ENCODE data around the gene ADGRG7. TPM values are rescaled to one million over a fixed set of nuclear protein-coding genes. Genes with fewer than 3 reads are reported as not detected.

Gene ADGRG7
- total and polyA plus RNA-seq, 9 of the 15 experiments (the other 6 are each of a cell fraction or from before 2014, with no cell fraction given) = 0.03 TPM; not detected in 7

GRCh38 chr3:100629421-100630127, 20.2 kb downstream of the ADGRG7 start:
- no peak overlapping the region for H2AFZ ChIP-seq (ENCODE audit: low read depth, low read length)
- no peaks in the 10 kb centered on the region for H3K36me3 ChIP-seq (ENCODE audit: control insufficient read depth, insufficient read depth, low read length)
- FAIRE-seq (peak; percentile 85), ATAC-seq (peak; percentile 86), DNase-seq (ENCODE audit: extremely low read depth in 1 of 4, low spot score in 3 of 4) (peak in 2 of 4 experiments; percentile 52 to 64)
- no peak overlapping the region for H3K4me2 ChIP-seq (ENCODE audit: insufficient read depth, low read length)
- H3K9me1 ChIP-seq (ENCODE audit: control insufficient read depth, insufficient read depth, low read length) = no peaks in the 10 kb centered on the region
- peak overlapping the region; percentile 82; the same call in 2 of the 3 replicates for H3K27ac ChIP-seq (ENCODE audit: extremely low read depth, low read depth, low read length)
- no peaks in the 10 kb centered on the region for H3K79me2 ChIP-seq (ENCODE audit: control insufficient read depth, insufficient read depth, low read length)
- H3K4me1 ChIP-seq (replicated peaks in 1 of 2; ENCODE audit: control insufficient read depth in 2 of 2, insufficient read depth in 2 of 2, low read length in 2 of 2) = peaks cover 0 to 22% of the 10 kb centered on the region in 2 experiments; a peak in 2 of 5 replicates
- POLR2A ChIA-PET = no interaction called here
- intact Hi-C loops (cut with micrococcal nuclease) (no loop called here), in situ Hi-C loops (cut with MboI) (no loop called here)
- no peak overlapping the region for H3K9ac ChIP-seq (ENCODE audit: insufficient read depth in 1 of 2, low read depth in 2 of 2, low read length in 2 of 2)
- WGBS (ENCODE audit: insufficient coverage, low coverage, missing lambda C conversion rate) = 2% methylated on average over 3 of the region's 3 CpGs
- no peaks in the 10 kb centered on the region for H3K9me3 ChIP-seq (replicated peaks; ENCODE audit: control insufficient read depth, insufficient read depth, low read depth, low read length)
- no peak overlapping the region for H3K4me3 ChIP-seq
- no TSS peak for BruUV-seq (replicated peaks)
- CTCF ChIA-PET (ENCODE audit: low intra/inter-chr PET ratio) = no interaction called here
- no peaks in the 10 kb centered on the region for H3K27me3 ChIP-seq (ENCODE audit: control insufficient read depth in 2 of 2, insufficient read depth in 2 of 2, low read length in 2 of 2)
- H4K20me1 ChIP-seq (replicated peaks; ENCODE audit: control insufficient read depth, insufficient read depth, low read length) = no peaks in the 10 kb centered on the region
- no peak for TF ChIP-seq E2F5 (CRISPR knock-in tag; IDR thresholded peaks at IDR 0.05)
- TF ChIP-seq EHMT2 (IDR thresholded peaks at IDR 0.05) = 0 out of 2 replicates have a peak, but pooled peaks have one; percentile 41
- TF ChIP-seq HSF4 (CRISPR knock-in tag; IDR thresholded peaks at IDR 0.05; ENCODE audit: borderline replicate concordance) = no peak
- TF ChIP-seq PBX2 (CRISPR knock-in tag; IDR thresholded peaks at IDR 0.05; ENCODE audit: low read depth) = no peak
- 0 out of 2 replicates have a peak, but pooled peaks have one; percentile 19 for TF ChIP-seq PBX2 (tag; conservative IDR thresholded peaks at IDR 0.05; ENCODE audit: low read depth)
- TF ChIP-seq CBX2 (IDR thresholded peaks at IDR 0.05; ENCODE audit: insufficient read depth, low read length, poor library complexity, severe bottlenecking) = no peak
- no peak for TF ChIP-seq SRSF3 (IDR thresholded peaks at IDR 0.05; ENCODE audit: insufficient read depth, low read length)
- no peak for TF ChIP-seq HCFC1 (IDR thresholded peaks at IDR 0.05; ENCODE audit: low read depth, low read length)
- 0 out of 2 replicates have a peak, but pooled peaks have one; percentile 27 for TF ChIP-seq NFIC (IDR thresholded peaks at IDR 0.05)
- no peak for TF ChIP-seq ZNF311 (CRISPR knock-in tag; IDR thresholded peaks at IDR 0.05)
- no peak for TF ChIP-seq MIER1 (IDR thresholded peaks at IDR 0.05; ENCODE audit: low read depth)
- no peak for TF ChIP-seq ZNF764 (CRISPR knock-in tag; IDR thresholded peaks at IDR 0.05; ENCODE audit: low read depth)
- 0 out of 4 replicates have a peak, but pooled peaks of 1 of the 2 experiments have one; percentile 16 for TF ChIP-seq ARNT (IDR thresholded peaks at IDR 0.05)
- TF ChIP-seq GTF2A2 (tag; IDR thresholded peaks at IDR 0.05) = no peak
- no peak for TF ChIP-seq ZNF75A (CRISPR knock-in tag; IDR thresholded peaks at IDR 0.05)
- no peak for TF ChIP-seq ZC3H11A (IDR thresholded peaks at IDR 0.05; ENCODE audit: low read depth, low read length)
- TF ChIP-seq EP300 (IDR thresholded peaks at IDR 0.05; ENCODE audit: low read length) = peak; percentile 76; the same call in 1 of the 2 replicates
- TF ChIP-seq THAP12 (CRISPR knock-in tag; IDR thresholded peaks at IDR 0.05) = no peak
